GM18511 (cell line): Measurements from ENCODE around the gene ADORA1.

Source experiments
- ATAC-seq: cut with Tn5 transposase; IDR thresholded peaks from one replicate; pipeline ENCODE4 v1.9.1; 2021; ENCODE audit warnings: mild to moderate bottlenecking, moderate library complexity; ENCODE audit not compliant: unreplicated experiment

ADORA1 gene

DNA sequence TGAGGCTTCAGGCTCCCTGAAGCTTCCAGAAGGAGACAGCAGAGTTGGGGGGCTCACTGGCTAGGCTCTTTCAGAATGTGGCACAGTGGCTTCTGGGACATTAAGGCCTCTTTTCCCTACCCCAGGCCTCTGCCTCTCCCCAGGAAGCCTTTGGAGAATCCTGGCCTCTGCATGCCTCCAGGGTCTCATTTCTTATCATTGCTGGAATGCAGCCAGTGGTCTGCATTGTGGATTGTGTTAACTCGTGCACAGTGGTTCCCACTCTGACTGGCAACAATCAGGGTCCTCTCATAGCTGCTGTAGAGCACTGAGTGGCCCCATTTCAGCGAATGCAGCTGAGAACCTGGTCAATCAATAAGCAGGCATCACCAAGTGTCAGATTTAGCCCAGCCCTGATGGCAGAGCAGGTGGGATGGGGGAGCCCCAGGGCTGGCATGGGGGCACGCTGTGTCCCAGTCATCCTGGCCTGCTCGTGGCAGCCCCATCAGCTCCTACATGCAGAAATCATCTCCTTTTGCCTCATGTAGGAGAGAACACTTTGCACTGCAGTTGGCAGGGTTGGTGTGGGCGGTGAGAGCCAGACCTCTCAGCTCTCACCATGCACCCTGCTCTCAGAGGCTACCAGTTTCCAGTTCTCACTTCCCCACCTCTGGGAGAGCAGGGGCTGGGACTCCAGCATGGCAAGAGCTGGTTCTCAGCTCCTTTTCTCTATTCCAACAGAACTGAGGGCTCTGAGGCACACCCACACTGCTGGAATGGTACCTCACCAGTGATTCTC is 13.4 kb downstream of the ADORA1 start:
- ATAC-seq = no peak

DNA sequence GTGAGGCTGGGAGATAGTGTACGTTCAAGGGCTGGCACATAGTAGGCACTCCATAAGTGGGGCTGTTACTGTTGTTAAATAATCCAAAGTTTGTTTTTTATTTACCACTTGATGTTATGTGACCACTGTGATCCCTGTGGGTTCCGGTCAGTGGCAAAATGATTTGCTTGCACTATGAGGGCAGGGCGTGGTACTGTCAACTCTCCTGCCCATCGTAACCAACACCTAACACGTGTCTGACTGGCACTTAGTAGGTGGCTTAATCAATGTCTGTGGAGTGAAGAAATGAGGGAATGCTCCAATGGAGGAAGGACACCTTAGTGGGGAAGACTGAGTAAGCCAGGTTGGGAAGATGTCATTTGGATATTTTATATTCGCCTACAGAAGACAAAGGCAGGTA is 14.6 kb downstream of the ADORA1 start:
- ATAC-seq = no peak

DNA sequence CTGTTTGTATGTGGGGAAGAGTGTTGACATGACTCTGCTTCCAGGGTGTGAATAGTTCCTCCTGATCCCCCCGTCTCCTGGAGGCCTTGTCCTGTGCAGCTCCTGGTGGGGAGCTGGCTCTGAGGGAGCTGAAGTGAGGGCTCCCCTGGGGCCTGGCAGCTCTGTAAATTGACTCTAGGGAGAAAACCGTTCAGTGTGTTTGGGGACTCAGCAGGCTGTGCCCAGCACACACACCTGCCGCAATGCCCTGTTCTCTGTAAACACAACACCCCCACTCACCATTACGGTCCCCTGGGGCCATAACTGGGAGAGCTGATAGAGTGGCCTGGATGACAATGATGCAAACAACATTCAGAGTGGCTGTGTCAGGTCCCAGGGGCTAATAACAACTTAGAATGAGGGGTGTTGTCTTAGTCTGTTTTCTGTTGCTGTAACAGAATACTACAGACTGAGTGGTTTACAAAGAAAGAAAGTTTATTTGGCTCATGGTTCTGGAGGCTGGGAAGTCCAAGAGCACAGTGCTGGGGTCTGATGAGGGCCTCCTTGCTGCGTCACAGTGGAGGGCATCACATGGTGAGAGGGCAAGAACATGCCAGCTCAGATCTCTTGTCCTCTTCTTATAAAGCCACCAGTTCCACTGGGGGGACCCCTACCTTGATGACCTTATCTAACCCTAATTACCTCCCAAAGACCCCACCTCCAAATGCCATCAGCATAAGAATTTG is 15.3 kb downstream of the ADORA1 start:
- no peak for ATAC-seq

DNA sequence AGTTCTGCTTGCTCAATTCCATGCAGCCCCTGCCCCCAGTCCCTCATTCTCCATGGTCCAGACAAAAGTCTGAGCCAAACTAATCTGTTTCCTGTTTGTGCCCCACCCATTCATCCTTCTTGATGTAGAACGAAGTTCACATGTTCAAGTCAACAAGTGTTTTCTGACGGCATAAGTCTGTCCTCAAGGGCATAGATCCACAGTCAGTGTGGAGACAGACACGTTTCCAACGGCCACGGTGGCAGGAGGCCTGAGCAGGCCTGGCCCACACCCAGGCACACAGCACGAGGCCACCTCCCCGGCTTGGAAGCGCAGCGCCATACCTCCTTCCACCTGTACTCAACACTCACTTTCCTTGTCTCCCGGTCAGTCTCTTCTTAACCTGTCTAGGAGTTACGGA is 16.1 kb downstream of the ADORA1 start:
- no peak for ATAC-seq

DNA sequence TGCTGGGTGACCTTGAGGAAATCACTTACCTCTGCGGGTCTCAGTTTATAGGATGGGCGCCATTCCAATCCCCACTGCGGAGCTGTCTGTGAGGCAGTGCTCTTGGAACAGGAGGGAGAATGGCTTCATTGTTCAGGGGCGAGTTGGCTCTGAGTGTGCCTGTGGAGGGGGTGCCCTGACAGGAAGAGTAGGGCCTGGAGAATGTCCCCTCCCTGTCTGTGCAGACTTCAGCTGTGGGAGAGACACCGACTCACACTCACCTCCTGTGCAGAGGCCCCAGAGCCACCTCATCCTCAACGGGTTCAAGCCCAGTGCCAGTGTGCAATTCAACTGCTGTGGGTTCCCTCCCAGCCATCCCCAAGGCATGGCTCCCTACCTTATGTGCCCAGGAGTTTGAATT is 17.1 kb downstream of the ADORA1 start:
- ATAC-seq = no peak

DNA sequence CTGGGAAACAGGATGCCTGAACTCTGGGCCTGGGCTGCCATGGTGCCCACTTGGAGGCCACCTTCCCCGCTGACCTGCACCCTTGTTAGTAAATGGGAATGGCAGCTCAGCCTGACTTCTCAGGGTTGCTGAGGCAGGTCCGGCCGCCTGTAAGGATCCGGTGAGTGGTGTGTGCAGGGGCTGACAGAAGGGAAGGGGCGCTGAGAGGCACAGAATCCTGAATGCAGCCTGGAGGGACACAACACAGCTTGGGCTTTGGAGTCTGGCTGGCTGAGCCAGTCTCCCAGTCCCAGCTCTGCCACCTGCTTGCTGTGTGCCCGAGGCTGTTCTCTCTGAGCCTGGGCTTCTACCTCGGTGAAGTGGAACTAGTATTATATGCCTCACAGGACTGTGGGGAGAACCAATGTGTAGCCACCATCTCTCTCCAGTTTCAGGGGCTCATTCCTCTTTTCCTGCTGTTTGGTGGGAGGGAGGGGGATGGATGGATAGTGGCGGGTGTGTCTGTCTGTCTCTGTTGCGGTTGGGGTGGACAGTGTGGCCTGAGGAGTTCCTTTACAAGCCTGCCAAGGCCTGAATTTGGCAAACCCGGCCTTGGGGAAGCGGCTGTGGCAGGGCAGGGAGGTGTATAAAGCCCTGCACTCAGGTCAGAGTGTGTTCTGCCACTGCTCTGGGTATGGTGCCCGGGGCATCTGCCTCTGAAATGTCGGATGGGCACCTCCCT is 18.0 kb downstream of the ADORA1 start:
- no peak for ATAC-seq

DNA sequence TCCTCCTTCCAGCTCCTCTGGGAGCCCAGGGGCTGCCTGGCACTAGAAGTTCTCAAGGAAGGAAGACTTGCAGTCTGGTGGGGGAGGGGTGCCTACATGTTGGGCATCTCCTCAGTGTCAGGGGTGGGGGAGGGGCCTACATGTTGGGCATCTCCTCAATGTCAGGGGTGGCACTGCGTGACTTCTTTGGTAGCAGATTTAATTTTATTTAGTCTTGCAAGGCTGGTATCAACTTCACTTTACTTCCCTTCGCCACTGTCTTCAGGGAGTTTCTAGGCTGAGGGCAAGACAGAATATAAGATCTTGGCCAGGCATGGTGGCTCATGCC is 18.5 kb downstream of the ADORA1 start:
- no peak for ATAC-seq

DNA sequence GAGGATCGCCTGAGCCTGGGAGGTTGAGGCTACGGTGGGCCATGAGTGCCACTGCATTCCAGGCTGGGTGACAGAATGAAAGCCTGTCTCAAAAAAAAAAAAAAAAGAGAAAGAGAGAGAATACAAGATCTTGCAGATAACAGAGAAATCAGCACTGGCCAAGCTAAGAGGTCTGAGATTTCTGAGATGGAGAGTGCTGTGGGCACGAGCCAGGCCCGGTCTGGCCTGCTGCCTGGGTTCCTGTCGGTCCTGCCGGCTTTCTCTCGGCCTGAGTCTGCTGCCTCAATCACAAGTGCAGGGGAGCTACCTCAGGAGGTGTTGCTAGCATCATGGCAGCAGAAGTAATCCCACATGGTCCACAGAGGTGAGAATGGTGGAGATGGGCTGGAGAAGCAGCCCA is 19.0 kb downstream of the ADORA1 start:
- no peak for ATAC-seq

DNA sequence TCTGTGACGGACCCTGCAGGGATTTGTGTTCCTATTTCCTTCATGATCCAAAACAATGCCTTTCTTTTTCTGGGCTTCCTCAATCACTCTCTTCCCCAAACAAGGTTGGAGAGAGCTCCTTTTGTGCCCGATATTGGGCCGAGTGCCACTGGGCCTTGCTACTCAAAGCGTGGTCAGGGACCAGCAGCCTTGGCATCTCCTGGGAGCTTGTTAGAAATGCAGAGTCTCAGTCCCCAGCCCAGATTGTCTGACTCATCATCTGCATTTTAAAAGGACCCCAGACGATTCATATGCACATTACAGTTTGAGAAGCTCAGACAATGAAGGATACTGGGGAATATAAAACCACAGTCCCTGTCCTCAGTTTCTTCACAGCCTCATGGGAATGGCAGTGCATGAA is 19.9 kb downstream of the ADORA1 start:
- no peak for ATAC-seq

DNA sequence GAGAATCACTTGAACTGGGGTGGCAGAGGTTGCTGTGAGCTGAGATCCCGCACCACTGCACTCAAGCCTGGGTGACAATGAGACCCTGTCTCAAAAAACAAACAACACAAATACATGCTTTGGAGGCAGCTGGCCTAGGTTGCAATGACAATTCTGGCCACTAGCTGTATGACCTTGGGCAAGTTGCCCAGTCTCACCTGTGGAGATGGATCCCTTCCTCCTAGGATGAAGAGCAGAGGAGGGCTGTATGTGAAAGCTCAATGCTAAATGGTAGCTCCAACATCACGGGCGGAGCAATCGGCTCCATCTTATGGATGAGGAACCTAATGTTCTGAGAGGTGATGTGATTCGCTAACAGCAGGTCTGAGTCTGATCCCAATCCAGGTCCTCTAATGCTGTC is 20.6 kb downstream of the ADORA1 start:
- no peak for ATAC-seq

DNA sequence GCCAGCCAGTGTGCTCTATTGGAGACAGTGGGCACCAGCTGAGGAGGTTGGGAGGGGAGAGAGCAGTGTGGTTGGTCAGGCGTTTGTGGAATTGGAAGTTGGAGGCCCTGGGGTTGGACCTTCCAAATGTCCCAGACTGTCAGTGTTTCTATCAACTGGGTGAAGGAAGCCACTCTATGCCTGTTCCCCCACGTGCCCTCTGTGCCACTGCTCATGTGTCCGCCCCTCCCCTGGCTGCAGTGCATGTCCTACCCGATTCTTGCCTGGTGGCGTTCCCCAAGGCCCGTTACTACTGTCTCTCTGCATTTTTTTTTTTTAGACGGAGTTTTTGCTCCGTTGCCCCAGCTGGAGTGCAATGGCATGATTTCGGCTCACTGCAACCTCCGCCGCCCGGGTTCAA is 21.1 kb downstream of the ADORA1 start:
- no peak for ATAC-seq

DNA sequence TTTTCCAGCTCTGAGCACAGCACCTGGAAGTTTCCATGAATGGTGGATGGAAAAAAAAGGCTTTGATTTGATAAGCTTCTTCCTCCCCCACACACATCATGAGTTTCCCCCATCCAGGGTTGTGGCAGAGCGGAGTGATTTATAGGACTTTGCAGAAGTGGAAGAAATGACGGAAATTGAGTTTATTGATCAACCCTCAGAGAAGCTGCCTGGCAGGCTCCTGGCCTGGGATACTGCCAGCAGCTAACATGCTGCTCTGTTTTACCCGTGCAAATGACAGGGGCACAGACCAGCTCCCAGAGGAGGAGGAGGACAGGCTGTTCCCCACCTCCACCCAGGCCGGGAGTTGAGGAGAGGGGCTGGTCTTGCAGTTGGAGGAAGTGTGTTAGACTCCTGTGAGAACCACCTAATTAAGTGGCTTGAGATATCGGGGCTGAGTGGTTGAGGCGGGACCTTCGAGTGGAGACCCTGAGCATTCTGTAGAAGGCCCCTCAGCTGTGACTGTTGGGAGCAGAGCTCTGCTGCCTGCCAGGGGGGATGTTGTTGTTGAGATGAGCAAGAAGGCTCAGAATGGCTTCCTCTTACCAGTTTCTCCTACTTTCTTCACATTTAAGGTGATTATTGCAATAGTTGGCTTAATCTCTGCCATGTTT is 21.8 kb downstream of the ADORA1 start:
- no peak for ATAC-seq

DNA sequence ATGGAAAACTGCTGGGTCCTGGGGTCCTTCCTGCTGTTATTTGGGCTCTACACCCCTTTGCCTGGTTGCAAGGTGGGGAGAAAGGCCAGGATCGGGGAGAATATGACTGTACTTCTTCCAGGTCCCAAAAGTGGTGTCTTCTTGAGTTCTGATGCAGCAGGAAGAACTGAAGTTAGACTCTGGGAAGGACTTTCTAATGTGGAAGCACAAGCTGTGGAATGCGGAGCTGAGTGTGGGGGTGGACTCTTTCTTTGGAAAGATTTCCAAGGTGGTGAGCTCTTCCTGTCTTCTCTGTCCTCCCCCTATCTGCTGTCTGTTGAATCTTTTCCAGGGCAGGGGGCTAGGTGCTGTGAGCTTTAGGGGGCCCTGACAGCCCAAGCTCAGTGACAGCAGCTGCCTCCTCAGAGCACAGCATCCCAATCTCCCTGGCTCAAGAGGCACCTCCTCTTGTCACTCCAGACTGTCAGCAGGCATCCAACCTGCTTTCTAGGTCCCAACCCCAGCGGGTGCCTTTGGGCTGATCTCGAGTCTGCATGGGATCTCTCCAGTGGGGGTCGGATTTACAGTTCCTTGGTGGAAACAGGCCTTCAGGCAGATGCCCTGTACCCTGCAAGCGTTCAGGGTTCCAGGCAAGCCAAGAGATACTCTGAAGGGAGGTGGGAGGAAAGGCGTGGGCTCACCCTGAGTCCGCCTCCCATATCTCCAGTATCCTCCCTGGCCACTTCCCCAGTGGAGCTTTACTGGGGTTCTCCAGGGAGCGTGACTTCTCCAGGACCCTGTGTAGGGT is 23.2 kb downstream of the ADORA1 start:
- ATAC-seq = no peak

DNA sequence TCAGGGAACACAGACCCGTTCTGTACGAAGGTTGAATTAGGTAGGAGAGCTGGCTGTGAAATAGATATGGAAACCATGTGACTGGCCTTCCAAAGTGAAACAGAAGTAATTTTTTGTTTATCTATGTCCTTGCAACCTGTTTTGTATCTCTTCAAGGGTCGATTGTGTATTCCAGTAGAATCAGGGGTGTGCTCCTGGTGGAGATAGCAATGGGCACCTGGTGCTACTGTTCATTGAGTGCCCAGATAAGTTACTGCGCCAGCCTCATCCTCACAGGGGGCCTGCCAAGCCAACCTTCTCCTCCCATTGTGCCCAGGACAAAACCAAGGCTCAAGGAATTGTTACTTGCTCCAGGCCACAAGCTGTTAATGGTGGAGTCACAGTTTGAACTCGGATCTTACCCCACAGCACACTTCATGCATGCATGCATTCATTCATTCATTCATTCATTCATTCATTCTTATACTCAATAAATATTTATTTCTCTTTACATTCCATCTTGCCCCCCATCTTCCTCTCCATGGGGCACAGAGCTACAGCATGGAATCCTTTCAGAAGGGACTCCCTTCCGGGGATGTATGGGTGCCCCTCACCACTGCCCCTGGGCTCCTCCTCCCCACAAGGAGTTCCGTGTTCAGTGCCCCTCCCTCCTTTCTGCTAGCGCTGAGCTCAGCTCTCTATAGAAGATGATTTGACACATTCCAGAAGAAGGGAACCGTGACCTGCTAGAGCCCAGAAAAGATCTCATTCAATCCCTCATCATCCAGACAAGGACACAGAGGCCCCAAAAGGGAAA is 24.0 kb downstream of the ADORA1 start:
- ATAC-seq = no peak

DNA sequence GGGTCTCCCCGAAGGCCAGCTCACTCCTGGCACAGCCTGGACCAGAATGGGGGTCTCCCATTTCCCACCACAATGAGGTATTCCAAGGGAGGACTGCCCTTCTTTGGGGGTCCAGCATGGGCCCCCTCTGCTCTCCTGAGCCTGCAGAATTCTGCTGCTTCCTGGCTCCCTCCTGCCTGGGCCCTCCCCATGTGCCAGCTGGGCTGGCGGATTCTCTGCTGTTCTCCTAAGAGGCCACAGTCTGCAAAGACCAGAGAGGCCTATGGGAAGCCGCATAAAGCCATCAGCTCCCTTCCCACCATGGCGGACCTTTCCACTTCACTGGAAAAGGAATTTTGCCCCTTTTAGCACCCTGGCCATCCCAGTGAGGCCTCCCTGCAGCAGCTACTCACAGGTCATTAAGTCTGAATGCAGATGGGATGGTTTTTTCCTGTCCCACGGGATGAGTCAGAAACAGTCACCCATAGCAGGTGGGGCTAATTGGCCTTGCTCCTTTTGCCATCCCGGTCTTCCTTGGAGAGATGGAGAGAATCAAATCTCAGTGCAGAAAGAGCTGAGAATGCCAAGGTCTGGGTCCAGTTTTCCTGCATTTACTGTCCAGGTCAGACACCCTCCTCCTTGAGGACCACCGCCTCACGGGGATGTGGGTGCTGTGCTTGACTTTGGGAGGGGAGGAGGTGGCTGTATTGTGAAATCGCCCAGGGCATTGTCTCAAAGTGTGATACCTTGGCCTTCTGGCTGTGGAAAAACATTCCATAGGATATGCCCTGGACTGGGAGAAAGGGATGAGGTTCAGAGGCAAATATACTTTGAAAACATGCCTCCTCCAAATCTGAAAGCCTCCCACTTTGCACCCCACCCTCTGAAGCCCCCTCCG is 24.9 kb downstream of the ADORA1 start:
- no peak for ATAC-seq

DNA sequence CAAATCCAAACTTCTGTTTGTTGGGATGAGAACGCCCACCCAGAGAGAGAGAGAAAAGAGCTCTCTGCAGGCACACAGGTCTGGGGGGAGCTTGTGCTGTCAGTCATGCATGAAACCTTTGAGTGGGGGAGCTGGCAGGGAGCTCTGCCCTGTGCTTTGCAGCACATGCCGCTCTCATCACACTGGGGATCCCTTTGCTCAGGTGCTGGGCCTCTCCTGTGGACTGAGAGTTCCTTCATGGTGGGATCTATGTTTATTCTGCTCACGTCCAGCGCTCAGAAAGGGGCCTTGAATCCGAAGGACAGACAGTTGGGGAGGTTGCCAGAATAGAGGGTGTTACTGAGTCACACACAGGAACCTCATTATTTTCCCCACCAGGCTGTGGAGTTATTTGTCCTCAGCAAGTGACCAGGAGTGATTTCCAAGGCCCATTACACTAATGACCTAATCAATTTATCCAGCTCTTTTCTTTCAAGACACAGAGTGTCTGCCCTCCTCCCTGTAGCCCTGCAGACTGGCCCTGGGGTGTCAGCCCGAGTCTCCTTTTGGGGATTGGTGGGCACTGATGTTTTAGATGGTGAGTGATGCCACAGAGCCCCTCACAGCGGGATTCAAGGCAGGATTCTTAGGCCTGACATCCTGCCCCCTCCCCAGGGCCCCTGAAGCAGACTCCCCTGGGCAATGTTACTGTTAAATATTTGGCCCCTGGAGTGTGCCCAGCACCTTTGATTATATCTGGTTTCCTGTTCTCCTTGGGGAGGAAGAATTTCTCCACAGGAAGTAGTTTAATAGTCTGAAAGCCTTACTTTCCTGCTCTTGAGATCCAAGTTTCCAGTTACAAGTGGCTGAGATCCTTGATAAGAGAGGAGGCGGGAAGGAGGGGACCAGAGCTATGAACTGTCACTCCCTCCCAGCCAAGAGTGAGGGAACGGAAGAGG is 25.8 kb downstream of the ADORA1 start:
- no peak for ATAC-seq

DNA sequence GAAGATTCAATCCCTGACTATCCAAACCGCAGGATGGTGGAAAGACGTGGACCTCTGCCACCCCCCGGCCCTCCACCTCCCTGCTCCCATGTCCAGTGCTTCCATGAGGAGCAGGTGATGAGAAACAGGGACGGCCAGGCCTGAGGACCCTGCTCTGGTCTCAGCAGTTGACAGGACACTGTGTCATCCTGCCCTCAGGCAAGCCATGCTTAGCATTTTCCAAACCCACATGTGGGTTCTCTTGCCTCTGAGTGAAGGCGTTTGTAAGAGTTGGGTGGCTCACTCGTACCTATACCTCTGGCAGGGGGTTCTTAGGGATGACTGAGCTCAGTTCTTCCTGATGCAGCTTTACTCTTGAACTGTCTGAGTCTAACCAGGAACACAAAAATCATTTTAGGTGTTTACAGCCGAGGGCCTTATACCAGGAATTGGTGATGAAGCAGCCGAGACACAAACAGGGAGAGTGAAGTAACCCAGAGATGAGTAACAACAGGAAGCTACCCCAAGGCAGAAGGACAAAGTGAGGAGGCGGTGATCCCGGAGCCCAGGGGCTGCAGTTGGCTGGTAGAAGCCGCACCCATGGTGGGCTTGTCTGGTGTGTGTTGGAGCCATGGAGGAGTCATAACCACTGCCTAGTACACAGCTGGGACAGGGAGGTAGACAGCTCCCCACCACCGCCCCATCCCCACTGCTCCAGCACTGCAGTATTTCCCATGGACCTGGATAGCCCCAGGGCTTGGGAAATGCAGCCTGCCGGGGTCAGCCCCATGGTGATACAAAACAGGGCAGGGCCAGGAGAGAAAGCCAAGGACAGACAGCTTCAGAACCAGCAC is 26.7 kb downstream of the ADORA1 start:
- ATAC-seq = no peak
